Measurements from ENCODE around the gene PID1.

The PID1 gene

DNA sequence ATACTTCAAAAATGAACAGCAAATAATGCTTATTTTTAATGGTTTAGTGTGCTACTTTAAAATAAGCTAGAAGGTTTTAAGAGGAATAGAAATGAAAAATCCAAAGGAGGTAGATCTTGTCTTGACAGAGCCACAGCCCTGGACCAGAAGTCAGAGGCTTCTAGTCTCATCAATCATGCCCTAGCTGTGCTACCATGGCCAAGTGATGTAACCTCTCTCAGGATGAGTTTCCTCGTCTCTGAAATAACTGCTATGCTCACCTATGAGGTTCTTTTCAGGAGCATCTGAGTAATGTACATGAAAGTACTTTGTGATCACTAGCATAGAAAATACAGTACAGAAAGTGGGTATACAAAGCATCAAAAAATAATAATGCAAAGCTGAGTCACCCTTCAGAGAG lies 248.4 kb downstream of the PID1 start:
- no peak overlapping the region for H3K27ac ChIP-seq
- no peak overlapping the region for H3K4me2 ChIP-seq
- no peaks in the 10 kb centered on the region for H3K79me2 ChIP-seq (ENCODE audit: insufficient read depth, low read depth)
- H3K4me3 ChIP-seq (IDR thresholded peaks at IDR 0.05; ENCODE audit: insufficient read depth, low read depth, low read length): no peak overlapping the region
- H2AFZ ChIP-seq (ENCODE audit: low read depth): no peak overlapping the region
- no peaks in the 10 kb centered on the region for H4K20me1 ChIP-seq (ENCODE audit: insufficient read depth)
- no peak overlapping the region for H3K9ac ChIP-seq
- no peak for TF ChIP-seq CTCF (conservative IDR thresholded peaks at IDR 0.05; ENCODE audit: low read depth, low read length)
- H3K4me1 ChIP-seq (ENCODE audit: low read depth, poor library complexity, severe bottlenecking): no peaks in the 10 kb centered on the region
- H3K36me3 ChIP-seq (ENCODE audit: insufficient read depth): no peaks in the 10 kb centered on the region
- H3K27me3 ChIP-seq (ENCODE audit: insufficient read depth, low read depth): no peaks in the 10 kb centered on the region

DNA sequence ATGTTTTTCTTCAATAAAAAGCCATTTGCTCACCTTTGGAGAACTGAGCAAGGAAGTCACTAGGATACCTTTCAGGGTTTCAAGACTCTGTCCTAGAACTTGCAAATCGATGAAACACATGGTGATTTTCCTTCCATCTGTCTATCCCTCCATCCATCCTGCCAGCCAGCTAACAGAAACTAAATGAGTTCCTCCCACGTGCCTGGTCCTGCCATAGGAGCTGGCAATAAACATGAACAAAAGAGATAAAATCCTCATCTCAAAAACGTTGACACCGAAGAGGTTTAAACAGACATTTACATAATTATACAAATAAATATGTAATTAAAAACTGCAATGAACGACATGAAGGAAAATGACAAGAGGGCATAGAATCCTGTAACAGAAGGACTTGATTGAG lies 249.0 kb downstream of the PID1 start:
- Histone ChIP-seq H3K4me1 (ENCODE audit: low read depth, poor library complexity, severe bottlenecking) (no peaks in the 10 kb centered on the region), H3K27me3 (ENCODE audit: insufficient read depth, low read depth) (no peaks in the 10 kb centered on the region), H4K20me1 (ENCODE audit: insufficient read depth) (no peaks in the 10 kb centered on the region), H3K4me3 (IDR thresholded peaks at IDR 0.05; ENCODE audit: insufficient read depth, low read depth, low read length) (no peak overlapping the region), H2AFZ (ENCODE audit: low read depth) (no peak overlapping the region), H3K9ac (no peak overlapping the region), H3K27ac (no peak overlapping the region), H3K79me2 (ENCODE audit: insufficient read depth, low read depth) (no peaks in the 10 kb centered on the region), H3K4me2 (no peak overlapping the region), H3K36me3 (ENCODE audit: insufficient read depth) (no peaks in the 10 kb centered on the region)
- TF ChIP-seq CTCF (conservative IDR thresholded peaks at IDR 0.05; ENCODE audit: low read depth, low read length): no peak

DNA sequence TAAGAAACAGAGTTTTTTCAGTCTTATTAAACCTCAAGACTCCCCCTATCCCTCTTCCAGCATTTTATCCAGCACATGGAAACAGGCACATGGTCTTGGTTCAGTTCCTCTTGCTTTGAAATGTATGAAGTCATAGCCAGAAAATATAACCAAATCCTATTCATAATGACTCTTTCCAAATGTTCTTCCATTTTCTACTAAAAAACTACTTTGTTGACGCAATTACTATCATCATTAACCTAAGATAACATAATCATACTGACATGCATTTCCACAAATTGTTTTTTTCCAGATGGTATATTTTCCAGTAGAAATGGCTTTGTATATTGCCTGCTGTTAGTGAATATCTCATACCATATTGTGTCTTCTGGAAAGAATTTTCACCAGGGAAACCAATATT lies 261.3 kb downstream of the PID1 start:
- Histone ChIP-seq H2AFZ (ENCODE audit: low read depth) (no peak overlapping the region), H3K27ac (no peak overlapping the region), H3K4me3 (IDR thresholded peaks at IDR 0.05; ENCODE audit: insufficient read depth, low read depth, low read length) (no peak overlapping the region), H3K27me3 (ENCODE audit: insufficient read depth, low read depth) (no peaks in the 10 kb centered on the region), H4K20me1 (ENCODE audit: insufficient read depth) (no peaks in the 10 kb centered on the region), H3K79me2 (ENCODE audit: insufficient read depth, low read depth) (no peaks in the 10 kb centered on the region), H3K4me2 (no peak overlapping the region), H3K4me1 (ENCODE audit: low read depth, poor library complexity, severe bottlenecking) (no peaks in the 10 kb centered on the region), H3K36me3 (ENCODE audit: insufficient read depth) (no peaks in the 10 kb centered on the region), H3K9ac (no peak overlapping the region)
- TF ChIP-seq CTCF (conservative IDR thresholded peaks at IDR 0.05; ENCODE audit: low read depth, low read length): no peak

DNA sequence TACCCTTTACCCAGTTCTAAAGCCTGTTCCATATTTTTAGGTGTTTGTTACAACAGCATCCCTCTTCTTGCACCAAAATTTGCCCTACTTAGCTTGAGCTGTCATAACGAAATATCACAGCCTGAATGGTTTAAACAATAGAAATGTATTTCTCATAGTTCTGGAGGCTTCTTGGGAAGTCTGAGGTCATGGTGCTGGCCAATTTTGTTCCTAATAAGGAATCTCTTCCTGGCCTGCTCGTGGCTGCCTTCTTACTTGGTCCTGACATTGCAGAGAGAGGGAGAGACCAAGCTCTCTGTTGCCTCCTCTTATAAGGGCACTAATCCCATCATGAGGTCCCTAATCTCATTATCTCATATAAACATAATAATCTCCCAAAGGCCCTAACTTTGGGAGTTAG lies 267.8 kb downstream of the PID1 start:
- Histone ChIP-seq H4K20me1 (ENCODE audit: insufficient read depth) (no peaks in the 10 kb centered on the region), H3K79me2 (ENCODE audit: insufficient read depth, low read depth) (no peaks in the 10 kb centered on the region), H3K4me2 (no peak overlapping the region), H3K4me1 (ENCODE audit: low read depth, poor library complexity, severe bottlenecking) (no peaks in the 10 kb centered on the region), H3K36me3 (ENCODE audit: insufficient read depth) (no peaks in the 10 kb centered on the region), H3K27me3 (ENCODE audit: insufficient read depth, low read depth) (no peaks in the 10 kb centered on the region), H3K9ac (no peak overlapping the region), H3K4me3 (IDR thresholded peaks at IDR 0.05; ENCODE audit: insufficient read depth, low read depth, low read length) (no peak overlapping the region), H3K27ac (no peak overlapping the region), H2AFZ (ENCODE audit: low read depth) (no peak overlapping the region)
- TF ChIP-seq CTCF (conservative IDR thresholded peaks at IDR 0.05; ENCODE audit: low read depth, low read length): no peak

GRCh38 chr2:229001196-229001595 lies 269.9 kb downstream of the PID1 start:
- H3K4me1 ChIP-seq (ENCODE audit: low read depth, poor library complexity, severe bottlenecking): no peaks in the 10 kb centered on the region
- H2AFZ ChIP-seq (ENCODE audit: low read depth): no peak overlapping the region
- no peaks in the 10 kb centered on the region for H4K20me1 ChIP-seq (ENCODE audit: insufficient read depth)
- no peak for TF ChIP-seq CTCF (conservative IDR thresholded peaks at IDR 0.05; ENCODE audit: low read depth, low read length)
- H3K4me3 ChIP-seq (IDR thresholded peaks at IDR 0.05; ENCODE audit: insufficient read depth, low read depth, low read length): no peak overlapping the region
- no peaks in the 10 kb centered on the region for H3K36me3 ChIP-seq (ENCODE audit: insufficient read depth)
- no peak overlapping the region for H3K9ac ChIP-seq
- H3K27ac ChIP-seq: no peak overlapping the region
- H3K27me3 ChIP-seq (ENCODE audit: insufficient read depth, low read depth): no peaks in the 10 kb centered on the region
- no peak overlapping the region for H3K4me2 ChIP-seq
- H3K79me2 ChIP-seq (ENCODE audit: insufficient read depth, low read depth): no peaks in the 10 kb centered on the region
